Mucosa of rectum (tissue), 2 donors: ENCODE measurements around the gene MILR1.

ENCODE experiments used
- H3K27ac ChIP-seq, 2 donors: one replicate each; pipeline ENCODE4 v1.7.0; 2013; ENCODE audit warnings: inconsistent platforms in 2 of 2, low read depth in 2 of 2, low read length in 2 of 2
- H3K27me3 ChIP-seq, 2 donors: one replicate each; pipeline ENCODE4 v1.7.0; 2013; ENCODE audit warnings: low read length in 2 of 2; ENCODE audit not compliant: control insufficient read depth in 2 of 2, insufficient read depth in 2 of 2
- H3K36me3 ChIP-seq, 2 donors: one replicate each; pipeline ENCODE4 v1.7.0; 2013; ENCODE audit warnings: low read length in 2 of 2; ENCODE audit not compliant: control insufficient read depth in 2 of 2, insufficient read depth in 2 of 2
- H3K4me1 ChIP-seq, 2 donors: one replicate each; pipeline ENCODE4 v1.7.0; 2013; ENCODE audit warnings: low read length in 2 of 2, mild to moderate bottlenecking in 1 of 2; ENCODE audit not compliant: control insufficient read depth in 2 of 2, insufficient read depth in 2 of 2
- H3K4me3 ChIP-seq, 2 donors: one replicate each; pipeline ENCODE4 v1.7.0; 2013; ENCODE audit warnings: low read length in 2 of 2
- H3K9ac ChIP-seq, 2 donors: one replicate each; pipeline ENCODE4 v1.7.0; 2013; ENCODE audit warnings: low read length in 2 of 2, low read depth in 1 of 2, mild to moderate bottlenecking in 1 of 2
- H3K9me3 ChIP-seq, 2 donors: one replicate each; pipeline ENCODE4 v1.7.0; 2013; ENCODE audit warnings: low read length in 2 of 2; ENCODE audit not compliant: control insufficient read depth in 2 of 2
- donor health status: healthy.
- donor health status: Normal muscosa, but diverticular disease.

MILR1 gene

GRCh38 chr17:64470625-64471024, 21.7 kb downstream of the MILR1 start:
- no peaks in the 10 kb centered on the region for H3K4me1 ChIP-seq
- no peak overlapping the region for H3K4me3 ChIP-seq
- no peaks in the 10 kb centered on the region for H3K9me3 ChIP-seq
- no peaks in the 10 kb centered on the region for H3K36me3 ChIP-seq
- H3K9ac ChIP-seq: no peak overlapping the region
- H3K27ac ChIP-seq: no peak overlapping the region
- no peaks in the 10 kb centered on the region for H3K27me3 ChIP-seq

- Histone ChIP-seq H3K36me3 (no peaks in the 10 kb centered on the region), H3K27me3 (no peaks in the 10 kb centered on the region), H3K4me1 (no peaks in the 10 kb centered on the region), H3K27ac (no peak overlapping the region), H3K9ac (no peak overlapping the region), H3K4me3 (no peak overlapping the region), H3K9me3 (no peaks in the 10 kb centered on the region)
These were observed 22.5 kb downstream of the MILR1 start for GRCh38 chr17:64471440-64471839.

GRCh38 chr17:64472564-64472963, 23.6 kb downstream of the MILR1 start:
- no peaks in the 10 kb centered on the region for H3K9me3 ChIP-seq
- H3K4me3 ChIP-seq: no peak overlapping the region
- H3K27ac ChIP-seq: no peak overlapping the region
- H3K36me3 ChIP-seq: no peaks in the 10 kb centered on the region
- no peaks in the 10 kb centered on the region for H3K4me1 ChIP-seq
- no peak overlapping the region for H3K9ac ChIP-seq
- no peaks in the 10 kb centered on the region for H3K27me3 ChIP-seq

GRCh38 chr17:64477849-64478248, 28.9 kb downstream of the MILR1 start:
- no peaks in the 10 kb centered on the region for H3K9me3 ChIP-seq
- H3K27me3 ChIP-seq: no peaks in the 10 kb centered on the region
- no peak overlapping the region for H3K27ac ChIP-seq
- peaks cover 5 to 19% of the 10 kb centered on the region in 2 donors for H3K36me3 ChIP-seq
- no peak overlapping the region for H3K4me3 ChIP-seq
- no peaks in the 10 kb centered on the region for H3K4me1 ChIP-seq
- no peak overlapping the region for H3K9ac ChIP-seq

GRCh38 chr17:64480951-64481350, 32.0 kb downstream of the MILR1 start:
- Histone ChIP-seq H3K27me3 (no peaks in the 10 kb centered on the region), H3K9ac (no peak overlapping the region), H3K9me3 (no peaks in the 10 kb centered on the region), H3K4me3 (no peak overlapping the region), H3K27ac (no peak overlapping the region), H3K36me3 (peaks cover 13 to 27% of the 10 kb centered on the region in 2 donors), H3K4me1 (no peaks in the 10 kb centered on the region)

GRCh38 chr17:64484380-64484779, 35.5 kb downstream of the MILR1 start:
- Histone ChIP-seq H3K4me1 (no peaks in the 10 kb centered on the region), H3K9ac (no peak overlapping the region), H3K27ac (no peak overlapping the region), H3K4me3 (no peak overlapping the region), H3K27me3 (no peaks in the 10 kb centered on the region), H3K9me3 (no peaks in the 10 kb centered on the region), H3K36me3 (peaks cover 14 to 20% of the 10 kb centered on the region in 2 donors)

GRCh38 chr17:64488301-64488700, 39.4 kb downstream of the MILR1 start:
- Histone ChIP-seq H3K27ac (no peak overlapping the region), H3K9ac (no peak overlapping the region), H3K4me1 (no peaks in the 10 kb centered on the region), H3K36me3 (peaks cover 23% of the 10 kb centered on the region in 2 donors), H3K27me3 (no peaks in the 10 kb centered on the region), H3K4me3 (no peak overlapping the region), H3K9me3 (no peaks in the 10 kb centered on the region)

GRCh38 chr17:64491034-64491860, 42.3 kb downstream of the MILR1 start:
- Histone ChIP-seq H3K36me3 (peaks cover 15% of the 10 kb centered on the region in 2 donors), H3K9me3 (no peaks in the 10 kb centered on the region), H3K4me1 (peaks cover 3 to 5% of the 10 kb centered on the region in 2 donors), H3K27me3 (no peaks in the 10 kb centered on the region), H3K9ac (no peak overlapping the region), H3K4me3 (no peak overlapping the region), H3K27ac (no peak overlapping the region)

- Histone ChIP-seq H3K36me3 (peaks cover 15% of the 10 kb centered on the region in 2 donors), H3K4me1 (peaks cover 3 to 5% of the 10 kb centered on the region in 2 donors), H3K9me3 (no peaks in the 10 kb centered on the region), H3K4me3 (no peak overlapping the region), H3K9ac (no peak overlapping the region), H3K27ac (no peak overlapping the region), H3K27me3 (no peaks in the 10 kb centered on the region)
These were observed 43.1 kb downstream of the MILR1 start for GRCh38 chr17:64491994-64492393.

GRCh38 chr17:64492481-64493109, 43.7 kb downstream of the MILR1 start:
- H3K4me1 ChIP-seq: peaks cover 9 to 10% of the 10 kb centered on the region in 2 donors
- H3K36me3 ChIP-seq: peaks cover 15% of the 10 kb centered on the region in 2 donors
- no peaks in the 10 kb centered on the region for H3K27me3 ChIP-seq
- H3K4me3 ChIP-seq: no peak overlapping the region
- no peak overlapping the region for H3K27ac ChIP-seq
- H3K9me3 ChIP-seq: no peaks in the 10 kb centered on the region
- H3K9ac ChIP-seq: no peak overlapping the region
